ENCODE results near the gene DICER1.

Gene DICER1

GRCh38 chr14:95128140-95128539 lies 29.2 kb downstream of the DICER1 start:
- TF ChIP-seq EZH2 (optimal IDR thresholded peaks at IDR 0.05; ENCODE audit: low read depth, low read length) (no peak), CTCF (IDR thresholded peaks at IDR 0.05; ENCODE audit: low read length) (no peak)
- Histone ChIP-seq H4K20me1 (ENCODE audit: insufficient read depth, low read length) (no peaks in the 10 kb centered on the region), H3K9me2 (replicated peaks; ENCODE audit: insufficient read depth, low read length) (no peaks in the 10 kb centered on the region), H3K27ac (ENCODE audit: low read length) (no peak overlapping the region), H2AFZ (ENCODE audit: low read length) (no peak overlapping the region), H3K4me3 (ENCODE audit: low read length) (no peak overlapping the region), H3K4me2 (ENCODE audit: low read depth, low read length) (no peak overlapping the region), H3K36me3 (replicated peaks; ENCODE audit: insufficient read depth, low read length) (no peaks in the 10 kb centered on the region), H3K27me3 (replicated peaks; ENCODE audit: insufficient read depth, low read length) (no peaks in the 10 kb centered on the region), H3K9me3 (replicated peaks; ENCODE audit: insufficient read depth, low read length) (no peaks in the 10 kb centered on the region), H3F3A (ENCODE audit: insufficient read depth, low read length) (no peaks in the 10 kb centered on the region), H3K4me1 (ENCODE audit: low read length) (no peaks in the 10 kb centered on the region), H3K9ac (ENCODE audit: low read length) (no peak overlapping the region), H3K79me2 (ENCODE audit: low read length) (no peaks in the 10 kb centered on the region)
- DNase-seq: no peak

GRCh38 chr14:95127531-95127911 lies 29.8 kb downstream of the DICER1 start:
- Histone ChIP-seq H3K27ac (ENCODE audit: low read length) (no peak overlapping the region), H3K9ac (ENCODE audit: low read length) (no peak overlapping the region), H3K79me2 (ENCODE audit: low read length) (no peaks in the 10 kb centered on the region), H3K36me3 (replicated peaks; ENCODE audit: insufficient read depth, low read length) (no peaks in the 10 kb centered on the region), H2AFZ (ENCODE audit: low read length) (no peak overlapping the region), H3K4me2 (ENCODE audit: low read depth, low read length) (no peak overlapping the region), H3K4me1 (ENCODE audit: low read length) (no peaks in the 10 kb centered on the region), H3K9me3 (replicated peaks; ENCODE audit: insufficient read depth, low read length) (no peaks in the 10 kb centered on the region), H3K9me2 (replicated peaks; ENCODE audit: insufficient read depth, low read length) (no peaks in the 10 kb centered on the region), H3K27me3 (replicated peaks; ENCODE audit: insufficient read depth, low read length) (no peaks in the 10 kb centered on the region), H4K20me1 (ENCODE audit: insufficient read depth, low read length) (no peaks in the 10 kb centered on the region), H3K4me3 (ENCODE audit: low read length) (no peak overlapping the region), H3F3A (ENCODE audit: insufficient read depth, low read length) (no peaks in the 10 kb centered on the region)
- DNase-seq: no peak
- no peak for TF ChIP-seq CTCF (IDR thresholded peaks at IDR 0.05; ENCODE audit: low read length)
- TF ChIP-seq EZH2 (optimal IDR thresholded peaks at IDR 0.05; ENCODE audit: low read depth, low read length): no peak
- TF ChIP-seq EZH2phosphoT487 (IDR thresholded peaks at IDR 0.05; ENCODE audit: low read length): no peak

DNA sequence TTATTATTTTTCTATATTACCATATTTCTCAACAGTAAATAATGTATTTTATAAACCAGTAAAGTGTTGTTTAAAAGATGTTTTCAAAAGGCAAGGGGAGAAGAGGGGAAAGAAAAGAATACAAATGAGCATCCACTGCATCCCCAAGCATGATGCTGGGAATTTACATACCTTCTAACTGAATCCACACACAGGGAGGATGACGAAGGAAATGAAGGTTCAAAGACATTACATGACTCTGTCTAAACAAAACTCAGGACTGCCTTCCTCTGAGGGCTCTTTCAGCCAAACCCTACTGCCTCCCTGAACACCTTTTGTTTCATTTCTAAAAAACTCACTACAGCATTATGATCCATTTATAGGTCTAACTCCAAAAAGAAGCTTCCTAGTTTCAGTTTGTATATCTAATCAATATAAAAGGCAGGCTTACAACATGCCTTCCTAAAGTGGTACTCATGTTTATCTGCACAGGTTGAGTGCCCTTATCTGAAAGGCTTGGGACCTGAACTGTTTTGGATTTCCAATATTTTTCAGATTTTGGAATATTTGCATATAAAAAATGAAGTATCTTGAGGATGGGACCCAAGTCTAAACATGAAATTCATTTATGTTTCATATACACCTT lies 30.3 kb downstream of the DICER1 start:
- H2AFZ ChIP-seq (ENCODE audit: low read length): no peak overlapping the region
- H3K36me3 ChIP-seq (replicated peaks; ENCODE audit: insufficient read depth, low read length): no peaks in the 10 kb centered on the region
- no peak overlapping the region for H3K9ac ChIP-seq (ENCODE audit: low read length)
- TF ChIP-seq EZH2 (optimal IDR thresholded peaks at IDR 0.05; ENCODE audit: low read depth, low read length) (no peak), CTCF (IDR thresholded peaks at IDR 0.05; ENCODE audit: low read length) (no peak), EZH2phosphoT487 (IDR thresholded peaks at IDR 0.05; ENCODE audit: low read length) (no peak)
- no peaks in the 10 kb centered on the region for H3K27me3 ChIP-seq (replicated peaks; ENCODE audit: insufficient read depth, low read length)
- no peaks in the 10 kb centered on the region for H3K9me3 ChIP-seq (replicated peaks; ENCODE audit: insufficient read depth, low read length)
- H3K4me1 ChIP-seq (ENCODE audit: low read length): no peaks in the 10 kb centered on the region
- no peaks in the 10 kb centered on the region for H3F3A ChIP-seq (ENCODE audit: insufficient read depth, low read length)
- no peaks in the 10 kb centered on the region for H4K20me1 ChIP-seq (ENCODE audit: insufficient read depth, low read length)
- no peaks in the 10 kb centered on the region for H3K79me2 ChIP-seq (ENCODE audit: low read length)
- H3K4me2 ChIP-seq (ENCODE audit: low read depth, low read length): no peak overlapping the region
- no peak overlapping the region for H3K4me3 ChIP-seq (ENCODE audit: low read length)
- H3K9me2 ChIP-seq (replicated peaks; ENCODE audit: insufficient read depth, low read length): no peaks in the 10 kb centered on the region
- DNase-seq: no peak
- no peak overlapping the region for H3K27ac ChIP-seq (ENCODE audit: low read length)

Data from MM.1S (cell line).